Aorta (tissue), 5 donors: Measurements from ENCODE around the gene PSEN1. TPM values are rescaled to one million over a fixed set of nuclear protein-coding genes. Genes with fewer than 3 reads are reported as not detected.

ENCODE experiments used
- ATAC-seq: fragments of 200-7000 bp; cut with Tn5 transposase; one replicate; pipeline ENCODE4 v1.9.1; 2022; ENCODE audit warnings: moderate library complexity; ENCODE audit not compliant: low FRiP score
- DNase-seq, 2 donors: peaks; one replicate each; pipeline ENCODE4 v3.0.0-alpha.2; 2020
- H3K27ac ChIP-seq, 2 donors: one replicate each; pipeline ENCODE4 v1.5.1; 2013; ENCODE audit warnings: low read length in 2 of 2, mild to moderate bottlenecking in 2 of 2, moderate library complexity in 2 of 2, control low read depth in 1 of 2, inconsistent platforms in 1 of 2, low read depth in 1 of 2
- H3K27me3 ChIP-seq, 2 donors: one replicate each; pipeline ENCODE4 v1.6.1; 2013; ENCODE audit warnings: control low read depth in 1 of 2, low read length in 1 of 2, mild to moderate bottlenecking in 1 of 2, moderate library complexity in 1 of 2; ENCODE audit not compliant: insufficient read depth in 2 of 2, control insufficient read depth in 1 of 2
- H3K36me3 ChIP-seq, 2 donors: one replicate each; pipeline ENCODE4 v1.6.1; 2013; ENCODE audit warnings: control low read depth in 1 of 2, low read length in 1 of 2, mild to moderate bottlenecking in 1 of 2; ENCODE audit not compliant: insufficient read depth in 2 of 2, control insufficient read depth in 1 of 2
- H3K4me1 ChIP-seq, 2 donors: one replicate each; pipeline ENCODE4 v1.6.1; 2013; ENCODE audit warnings: low read length in 2 of 2, control low read depth in 1 of 2, mild to moderate bottlenecking in 1 of 2, moderate library complexity in 1 of 2; ENCODE audit not compliant: insufficient read depth in 2 of 2, control insufficient read depth in 1 of 2
- H3K4me3 ChIP-seq, 2 donors: one replicate each; pipeline ENCODE4 v1.5.1; 2013; ENCODE audit warnings: low read length in 2 of 2, control low read depth in 1 of 2, mild to moderate bottlenecking in 1 of 2
- H3K9me3 ChIP-seq: one replicate; pipeline ENCODE4 v1.6.1; 2013; ENCODE audit warnings: mild to moderate bottlenecking, low read length; ENCODE audit not compliant: control insufficient read depth
- WGBS, 2 donors: extraction: QIAGEN DNeasy Blood & Tissue Kit; methylation state at CpG; one replicate each; pipeline ENCODE4 v1.1.7; 2013; 5-methylcytosine and 5-hydroxymethylcytosine counted together
- intact Hi-C, 2 donors: fragments of 100-400 bp; cut with DNase I; formaldehyde crosslinking; loops; one replicate each; pipeline versions ENCODE4 v1.14.2 to v1.15.0; 2022
- polyA plus RNA-seq, 2 donors: library from polyadenylated mRNA; stranded (reverse); fragments of 200-250 nt; gene quantifications; one replicate each; pipeline ENCODE4 v1.2.3, GENCODE V29; 2013
- total RNA-seq, 2 donors: library from RNA; stranded (reverse); fragmentation: NEBNext Ultra II Directional; extraction: Animal tissue kit (Norgen Biotek cat#: 25700); gene quantifications; one replicate each; pipeline ENCODE4 v1.2.1, GENCODE V29; 2021
- donor health status: healthy with polysubstance abuse.
- donor health status: Bipolar disorder and iron deficiency.
- donor health status: DM: no; HTN: no; CAD: no.
- donor health status: DM: no; HTN: no; CAD: no.
- donor health status: DM: yes; HTN: yes; CAD: no.

The PSEN1 gene
- total and polyA plus RNA-seq, 4 donors, result 10.3 to 51.6 (median 32.4) TPM

DNA sequence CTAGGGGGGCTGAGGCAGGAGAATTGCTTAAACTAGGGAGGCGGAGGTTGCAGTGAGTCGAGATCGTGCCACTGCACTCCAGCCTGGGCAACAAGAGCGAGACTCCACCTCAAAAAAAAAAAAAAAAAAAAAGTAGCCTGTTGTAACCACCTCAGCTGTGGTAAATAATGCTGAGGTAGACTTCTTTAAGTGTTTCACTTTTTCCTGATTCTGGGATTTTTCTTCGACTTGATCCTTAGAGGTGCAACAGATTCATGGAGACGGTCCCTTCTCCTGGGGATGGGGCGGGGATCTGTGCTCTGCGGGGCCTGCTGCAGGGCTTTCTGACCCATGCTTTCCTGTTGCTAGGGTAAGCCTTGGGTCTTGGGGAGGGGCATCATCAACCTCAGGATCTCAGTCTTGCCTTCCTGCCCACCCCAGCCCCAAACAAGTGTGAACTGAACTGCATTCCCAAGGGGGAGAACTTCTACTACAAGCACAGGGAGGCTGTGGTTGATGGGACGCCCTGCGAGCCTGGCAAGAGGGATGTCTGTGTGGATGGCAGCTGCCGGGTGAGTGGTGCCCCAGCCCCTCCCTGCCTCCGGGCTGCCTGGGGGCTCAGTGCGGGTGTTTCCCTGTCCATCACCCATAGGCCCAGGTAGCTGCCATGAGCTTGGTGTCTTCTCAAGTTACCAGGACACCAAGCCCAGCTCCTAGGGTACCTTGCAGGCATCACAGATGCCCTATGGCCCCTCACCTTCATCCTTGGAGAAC lies 113.4 kb downstream of the PSEN1 start:
- Histone ChIP-seq H3K36me3 (no peaks in the 10 kb centered on the region), H3K27me3 (no peaks in the 10 kb centered on the region), H3K4me1 (no peaks in the 10 kb centered on the region), H3K9me3 (no peaks in the 10 kb centered on the region), H3K27ac (no peak overlapping the region), H3K4me3 (no peak overlapping the region)
- intact Hi-C loops, result no loop called here
- DNase-seq (no peak), ATAC-seq (no peak)
- WGBS, 2 donors, result 84 to 92% methylated on average over 13 of the region's 13 CpGs

DNA sequence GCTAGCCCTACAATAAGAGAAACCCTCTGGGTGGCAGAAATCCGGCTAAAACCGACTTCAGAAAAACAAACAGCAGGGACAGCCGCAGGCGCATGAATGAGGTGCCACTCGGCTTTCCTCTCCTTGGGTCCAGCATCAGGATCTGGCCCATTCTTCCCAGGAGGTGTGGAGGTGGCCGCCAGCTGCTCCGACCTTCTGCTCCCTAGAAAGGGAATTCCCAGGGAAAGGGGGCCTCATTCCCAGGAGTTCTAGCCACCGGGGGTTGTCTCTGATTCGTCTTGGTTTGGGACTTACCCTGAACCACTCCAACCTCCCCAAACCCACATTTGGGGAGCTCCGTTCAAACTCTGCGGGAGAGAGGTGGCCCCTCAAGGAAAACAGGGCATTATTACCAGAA lies 114.0 kb downstream of the PSEN1 start:
- ATAC-seq, result no peak
- intact Hi-C loops, result no loop called here
- Histone ChIP-seq H3K4me3 (no peak overlapping the region), H3K27me3 (no peaks in the 10 kb centered on the region), H3K27ac (no peak overlapping the region), H3K9me3 (no peaks in the 10 kb centered on the region), H3K4me1 (no peaks in the 10 kb centered on the region), H3K36me3 (no peaks in the 10 kb centered on the region)
- WGBS, 2 donors, result 88 to 91% methylated on average over 11 of the region's 11 CpGs
- DNase-seq, result peak; percentile 21 to 47

DNA sequence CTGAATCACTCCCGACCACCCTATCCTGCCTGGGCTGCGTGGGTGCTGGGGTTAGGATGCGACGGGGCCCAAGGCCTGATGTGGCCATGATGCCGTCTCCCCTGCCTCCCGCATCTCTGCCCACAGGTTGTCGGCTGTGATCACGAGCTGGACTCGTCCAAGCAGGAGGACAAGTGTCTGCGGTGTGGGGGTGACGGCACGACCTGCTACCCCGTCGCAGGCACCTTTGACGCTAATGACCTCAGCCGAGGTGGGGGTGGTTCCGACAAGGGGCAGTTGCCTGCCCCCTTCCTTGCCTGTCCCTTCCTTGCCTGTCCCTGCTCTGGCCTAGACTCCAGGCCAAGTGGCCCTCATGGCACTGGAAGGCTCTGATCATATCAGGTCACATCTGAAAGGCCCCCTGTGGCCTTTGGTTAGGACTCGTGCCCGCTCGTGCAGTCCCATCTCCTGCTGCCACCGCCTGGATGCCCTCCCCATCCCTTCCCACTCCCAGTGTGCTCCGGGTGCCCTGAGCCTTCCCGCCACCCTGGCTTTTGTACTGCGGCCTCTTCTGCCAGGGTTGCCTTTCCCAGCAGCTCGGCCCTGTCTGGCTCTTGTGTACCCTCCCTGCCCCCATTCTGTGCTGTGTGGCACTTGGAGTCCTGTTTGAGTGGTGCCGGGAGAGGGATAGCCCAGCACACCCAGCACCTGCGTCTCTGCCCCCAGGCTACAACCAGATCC lies 114.6 kb downstream of the PSEN1 start:
- H3K27me3 ChIP-seq, result no peaks in the 10 kb centered on the region
- ATAC-seq (no peak), DNase-seq (peak; percentile 41 to 74)
- no peaks in the 10 kb centered on the region for H3K4me1 ChIP-seq
- no peaks in the 10 kb centered on the region for H3K36me3 ChIP-seq
- intact Hi-C loops, result no loop called here
- 92 to 94% methylated on average over 27 of the region's 27 CpGs for WGBS, 2 donors
- no peak overlapping the region for H3K27ac ChIP-seq
- H3K9me3 ChIP-seq, result no peaks in the 10 kb centered on the region
- H3K4me3 ChIP-seq, result no peak overlapping the region

DNA sequence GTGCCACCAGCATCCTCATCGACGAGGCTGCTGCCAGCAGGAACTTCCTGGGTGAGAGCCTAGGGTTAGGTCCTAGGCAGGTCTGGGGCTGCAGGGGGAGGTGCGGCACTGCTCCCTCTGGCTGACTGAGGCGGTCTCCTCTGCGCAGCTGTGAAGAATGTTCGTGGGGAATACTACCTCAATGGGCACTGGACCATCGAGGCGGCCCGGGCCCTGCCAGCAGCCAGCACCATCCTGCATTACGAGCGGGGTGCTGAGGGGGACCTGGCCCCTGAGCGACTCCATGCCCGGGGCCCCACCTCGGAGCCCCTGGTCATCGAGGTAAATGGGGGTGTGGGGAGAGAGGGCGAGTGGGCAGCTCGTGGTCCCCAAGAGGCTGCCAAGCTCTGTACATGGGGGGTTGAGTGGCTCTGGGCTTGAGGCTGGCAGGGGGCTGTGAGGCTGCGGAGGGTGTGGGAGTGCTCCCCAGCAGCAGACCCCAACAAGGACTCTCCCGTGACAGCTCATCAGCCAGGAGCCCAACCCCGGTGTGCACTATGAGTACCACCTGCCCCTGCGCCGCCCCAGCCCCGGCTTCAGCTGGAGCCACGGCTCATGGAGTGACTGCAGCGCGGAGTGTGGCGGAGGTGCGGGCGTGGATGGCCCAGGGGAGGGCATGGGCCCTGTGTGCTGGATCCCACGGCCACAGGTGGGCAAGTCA lies 115.4 kb downstream of the PSEN1 start:
- Histone ChIP-seq H3K27ac (no peak overlapping the region), H3K4me3 (no peak overlapping the region), H3K36me3 (no peaks in the 10 kb centered on the region), H3K4me1 (no peaks in the 10 kb centered on the region), H3K27me3 (no peaks in the 10 kb centered on the region), H3K9me3 (no peaks in the 10 kb centered on the region)
- 94 to 95% methylated on average over 30 of the region's 30 CpGs for WGBS, 2 donors
- ATAC-seq (no peak), DNase-seq (peak; percentile 37 to 69)
- intact Hi-C loops, result no loop called here

DNA sequence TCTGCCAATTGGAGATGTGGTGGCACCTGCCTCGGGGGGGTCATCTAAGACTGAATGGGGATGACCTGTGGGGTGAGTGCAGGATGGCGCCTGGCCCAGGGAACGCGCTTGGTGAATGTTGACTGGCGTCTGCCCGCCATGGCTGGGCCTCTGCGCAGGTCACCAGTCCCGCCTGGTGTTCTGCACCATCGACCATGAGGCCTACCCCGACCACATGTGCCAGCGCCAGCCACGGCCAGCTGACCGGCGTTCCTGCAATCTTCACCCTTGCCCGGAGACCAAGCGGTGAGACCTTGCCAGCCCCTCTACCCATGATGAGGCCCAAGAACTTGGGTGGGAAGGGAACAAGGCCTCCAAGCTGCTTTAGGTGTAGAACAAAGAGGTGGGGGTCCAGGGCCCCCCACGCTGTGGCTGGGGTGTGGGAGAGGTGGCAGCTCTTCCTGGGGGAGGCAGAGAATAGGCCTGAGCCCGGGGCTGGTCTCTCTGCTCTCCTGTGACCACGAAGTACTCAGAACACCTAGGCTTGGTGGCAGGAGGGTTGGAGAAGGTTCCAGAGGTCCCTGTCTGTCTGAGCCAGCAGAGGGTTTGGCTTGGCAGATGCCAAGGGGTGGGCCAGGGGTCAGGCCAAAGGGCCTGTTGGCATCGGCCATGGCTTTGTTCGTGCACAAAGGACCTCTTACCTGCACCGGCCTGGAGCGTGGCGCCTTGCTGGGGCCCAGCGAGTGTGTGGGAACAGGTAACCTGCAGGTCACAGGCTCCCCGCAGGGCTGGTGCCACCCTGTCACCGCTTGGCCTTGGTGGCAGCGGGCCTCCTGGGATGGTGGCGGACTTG lies 116.4 kb downstream of the PSEN1 start:
- ATAC-seq, result no peak
- Histone ChIP-seq H3K36me3 (no peaks in the 10 kb centered on the region), H3K4me3 (no peak overlapping the region), H3K4me1 (no peaks in the 10 kb centered on the region), H3K27me3 (no peaks in the 10 kb centered on the region), H3K27ac (no peak overlapping the region), H3K9me3 (no peaks in the 10 kb centered on the region)
- intact Hi-C loops, result no loop called here
- WGBS, 2 donors, result 89 to 92% methylated on average over 29 of the region's 29 CpGs
- peak; percentile 44 to 73 for DNase-seq

DNA sequence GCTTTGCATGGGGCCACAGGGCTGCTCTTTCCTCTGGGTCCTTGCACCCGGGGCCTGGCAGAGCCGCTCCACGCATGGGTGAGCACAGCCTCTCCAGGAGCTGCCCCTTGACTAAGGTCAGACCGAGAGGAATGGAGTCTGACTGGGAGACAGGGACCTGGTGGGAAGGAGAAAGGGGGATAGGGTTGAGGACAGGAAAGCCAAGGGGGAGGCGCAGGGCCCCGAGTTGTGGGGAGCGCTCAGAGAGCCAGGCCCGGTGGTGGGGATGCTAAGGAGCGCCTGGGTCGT lies 117.0 kb downstream of the PSEN1 start:
- Histone ChIP-seq H3K27ac (no peak overlapping the region), H3K27me3 (no peaks in the 10 kb centered on the region), H3K4me1 (no peaks in the 10 kb centered on the region), H3K9me3 (no peaks in the 10 kb centered on the region), H3K4me3 (no peak overlapping the region), H3K36me3 (no peaks in the 10 kb centered on the region)
- ATAC-seq (no peak), DNase-seq (no peak)
- WGBS, 2 donors, result 93 to 94% methylated on average over 10 of the region's 10 CpGs
- intact Hi-C loops, result no loop called here

DNA sequence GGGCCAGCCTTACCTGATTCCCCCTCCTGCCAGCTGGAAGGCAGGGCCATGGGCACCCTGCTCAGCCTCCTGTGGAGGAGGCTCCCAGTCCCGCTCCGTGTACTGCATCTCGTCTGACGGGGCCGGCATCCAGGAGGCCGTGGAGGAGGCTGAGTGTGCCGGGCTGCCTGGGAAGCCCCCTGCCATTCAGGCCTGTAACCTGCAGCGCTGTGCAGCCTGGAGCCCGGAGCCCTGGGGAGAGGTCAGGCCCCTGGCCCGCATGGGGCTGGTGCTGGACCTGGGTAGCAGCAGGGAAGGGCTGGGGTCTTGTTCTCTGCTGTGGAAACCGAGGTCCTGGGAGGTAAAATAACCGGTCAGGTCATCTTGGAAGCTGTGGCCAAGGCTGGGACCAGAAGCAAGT lies 117.4 kb downstream of the PSEN1 start:
- H3K4me1 ChIP-seq, result no peaks in the 10 kb centered on the region
- 92 to 96% methylated on average over 12 of the region's 12 CpGs for WGBS, 2 donors
- ATAC-seq, result no peak
- intact Hi-C loops, result no loop called here
- no peaks in the 10 kb centered on the region for H3K36me3 ChIP-seq
- H3K9me3 ChIP-seq, result no peaks in the 10 kb centered on the region
- DNase-seq, result peak; percentile 33 to 57
- H3K4me3 ChIP-seq, result no peak overlapping the region
- H3K27ac ChIP-seq, result no peak overlapping the region
- no peaks in the 10 kb centered on the region for H3K27me3 ChIP-seq

DNA sequence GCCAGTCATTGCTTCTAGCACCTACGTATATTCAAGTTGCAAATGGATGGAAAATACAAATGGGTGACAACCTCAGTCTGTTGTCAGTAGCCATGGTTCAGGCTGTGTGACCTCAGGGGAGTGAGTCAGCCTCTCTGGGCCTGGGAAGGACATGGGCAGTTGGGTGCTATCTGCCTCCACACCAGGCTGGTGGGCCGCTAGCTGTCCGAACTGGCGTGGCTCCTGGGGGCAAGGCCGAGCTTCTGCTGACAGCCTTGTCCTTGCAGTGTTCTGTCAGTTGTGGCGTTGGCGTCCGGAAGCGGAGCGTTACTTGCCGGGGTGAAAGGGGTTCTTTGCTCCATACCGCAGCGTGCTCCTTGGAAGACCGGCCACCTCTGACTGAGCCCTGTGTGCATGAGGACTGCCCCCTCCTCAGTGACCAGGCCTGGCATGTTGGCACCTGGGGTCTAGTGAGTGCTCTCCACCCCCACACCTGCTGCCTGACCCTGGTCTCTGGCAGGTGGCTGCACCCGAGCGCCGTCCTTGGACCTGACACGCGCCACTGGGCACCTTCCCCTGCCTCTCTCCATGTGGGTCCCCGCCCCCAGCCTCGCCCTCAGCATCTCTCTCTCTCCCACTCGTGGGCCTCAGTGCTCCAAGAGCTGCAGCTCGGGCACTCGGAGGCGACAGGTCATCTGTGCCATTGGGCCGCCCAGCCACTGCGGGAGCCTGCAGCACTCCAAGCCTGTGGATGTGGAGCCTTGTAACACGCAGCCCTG lies 118.1 kb downstream of the PSEN1 start:
- Histone ChIP-seq H3K36me3 (no peaks in the 10 kb centered on the region), H3K9me3 (no peaks in the 10 kb centered on the region), H3K27me3 (no peaks in the 10 kb centered on the region), H3K4me1 (no peaks in the 10 kb centered on the region), H3K4me3 (no peak overlapping the region), H3K27ac (no peak overlapping the region)
- peak in 1 of 2 donors; percentile 71 for DNase-seq
- no peak for ATAC-seq
- intact Hi-C loops, result no loop called here
- 91 to 94% methylated on average over 28 of the region's 28 CpGs for WGBS, 2 donors
